ENCODE measurements around the gene C1QL2.

The C1QL2 gene

GRCh38 chr2:119158563-119159347, at the start of gene C1QL2:
C1QL2 (minus strand) TSS chr2:119158751; CDS start chr2:119158269, 482 bp downstream.
- no peak for DNase-seq (ENCODE audit: low read depth)
- no peak within 1 kb of the TSS for H3K4me3 ChIP-seq (ENCODE audit: low read depth, low read length)
- no peak for TF ChIP-seq CTCF (IDR thresholded peaks at IDR 0.05; ENCODE audit: insufficient read depth, low read depth, low read length, missing control alignments)

- no peak overlapping the region for H3K4me3 ChIP-seq (ENCODE audit: low read depth, low read length)
- DNase-seq (ENCODE audit: low read depth) = no peak
- TF ChIP-seq CTCF (IDR thresholded peaks at IDR 0.05; ENCODE audit: insufficient read depth, low read depth, low read length, missing control alignments) = no peak
These were observed 48.9 kb upstream of the C1QL2 start for GRCh38 chr2:119207447-119207846.

- no peak for TF ChIP-seq CTCF (IDR thresholded peaks at IDR 0.05; ENCODE audit: insufficient read depth, low read depth, low read length, missing control alignments)
- no peak for DNase-seq (ENCODE audit: low read depth)
- no peak overlapping the region for H3K4me3 ChIP-seq (ENCODE audit: low read depth, low read length)
These were observed 47.6 kb upstream of the C1QL2 start for GRCh38 chr2:119206201-119206600.

GRCh38 chr2:119205001-119205706, 46.6 kb upstream of the C1QL2 start:
- no peak for TF ChIP-seq CTCF (IDR thresholded peaks at IDR 0.05; ENCODE audit: insufficient read depth, low read depth, low read length, missing control alignments)
- DNase-seq (ENCODE audit: low read depth) = no peak
- no peak overlapping the region for H3K4me3 ChIP-seq (ENCODE audit: low read depth, low read length)

- H3K4me3 ChIP-seq (ENCODE audit: low read depth, low read length) = no peak overlapping the region
- DNase-seq (ENCODE audit: low read depth) = no peak
- TF ChIP-seq CTCF (IDR thresholded peaks at IDR 0.05; ENCODE audit: insufficient read depth, low read depth, low read length, missing control alignments) = no peak
These were observed 46.0 kb upstream of the C1QL2 start for GRCh38 chr2:119204525-119204924.

- TF ChIP-seq CTCF (IDR thresholded peaks at IDR 0.05; ENCODE audit: insufficient read depth, low read depth, low read length, missing control alignments) = no peak
These were observed 44.2 kb upstream of the C1QL2 start for GRCh38 chr2:119202610-119203310.

More at GRCh38 chr2:119202610-119203310, 44.2 kb upstream of the C1QL2 start:
- no peak overlapping the region for H3K4me3 ChIP-seq (ENCODE audit: low read depth, low read length)
- DNase-seq (ENCODE audit: low read depth) = peak; percentile 29

Measured in GM12865 (cell line).